GM13976 (cell line): ENCODE results near the gene USF2.

Experiments
- DNase-seq: peaks from one replicate; pipeline ENCODE4 v3.0.0; 2012; ENCODE audit warnings: low spot score
- in situ Hi-C: fragments of 300-500 bp; cut with MboI; formaldehyde crosslinking; loops from one replicate; pipeline ENCODE4 v1.12.0; 2022; ENCODE audit warnings: low sequenced_read_pairs, mixed read lengths, inconsistent platforms; ENCODE audit not compliant: unreplicated experiment
- TF ChIP-seq, protein P1 (sequence below): IDR thresholded peaks from 2 replicates; pipeline ENCODE4 v1.5.1; 2012; ENCODE audit warnings: borderline replicate concordance, mild to moderate bottlenecking; ENCODE audit not compliant: insufficient read depth; ENCODE audit errors: extremely low read depth, missing control alignments, control extremely low read depth

USF2 gene

DNA sequence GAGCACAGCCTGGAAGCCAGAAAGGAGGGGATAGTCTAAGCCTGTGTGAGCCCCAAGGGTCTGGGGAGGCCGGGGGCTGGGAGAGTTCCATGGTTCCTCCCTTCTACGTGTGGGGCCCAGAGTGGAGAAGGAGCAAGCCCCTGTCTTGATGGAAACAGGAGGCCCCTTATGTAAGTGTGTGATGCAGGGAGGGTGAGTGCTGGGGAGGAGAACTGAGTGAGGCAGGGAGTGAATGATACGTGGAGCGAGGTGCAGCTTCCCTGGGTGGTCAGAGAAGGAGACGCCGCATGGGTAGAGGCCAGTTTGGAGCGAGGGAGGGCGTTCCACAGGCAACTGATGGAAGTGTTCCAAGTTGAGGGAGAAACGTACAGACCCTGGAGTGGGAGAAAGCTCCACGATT lies 39.2 kb downstream of the USF2 start:
- DNase-seq: peak; percentile 29
- TF ChIP-seq, protein P1, sequence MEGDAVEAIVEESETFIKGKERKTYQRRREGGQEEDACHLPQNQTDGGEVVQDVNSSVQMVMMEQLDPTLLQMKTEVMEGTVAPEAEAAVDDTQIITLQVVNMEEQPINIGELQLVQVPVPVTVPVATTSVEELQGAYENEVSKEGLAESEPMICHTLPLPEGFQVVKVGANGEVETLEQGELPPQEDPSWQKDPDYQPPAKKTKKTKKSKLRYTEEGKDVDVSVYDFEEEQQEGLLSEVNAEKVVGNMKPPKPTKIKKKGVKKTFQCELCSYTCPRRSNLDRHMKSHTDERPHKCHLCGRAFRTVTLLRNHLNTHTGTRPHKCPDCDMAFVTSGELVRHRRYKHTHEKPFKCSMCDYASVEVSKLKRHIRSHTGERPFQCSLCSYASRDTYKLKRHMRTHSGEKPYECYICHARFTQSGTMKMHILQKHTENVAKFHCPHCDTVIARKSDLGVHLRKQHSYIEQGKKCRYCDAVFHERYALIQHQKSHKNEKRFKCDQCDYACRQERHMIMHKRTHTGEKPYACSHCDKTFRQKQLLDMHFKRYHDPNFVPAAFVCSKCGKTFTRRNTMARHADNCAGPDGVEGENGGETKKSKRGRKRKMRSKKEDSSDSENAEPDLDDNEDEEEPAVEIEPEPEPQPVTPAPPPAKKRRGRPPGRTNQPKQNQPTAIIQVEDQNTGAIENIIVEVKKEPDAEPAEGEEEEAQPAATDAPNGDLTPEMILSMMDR: no peak
- in situ Hi-C loops: no loop called here

DNA sequence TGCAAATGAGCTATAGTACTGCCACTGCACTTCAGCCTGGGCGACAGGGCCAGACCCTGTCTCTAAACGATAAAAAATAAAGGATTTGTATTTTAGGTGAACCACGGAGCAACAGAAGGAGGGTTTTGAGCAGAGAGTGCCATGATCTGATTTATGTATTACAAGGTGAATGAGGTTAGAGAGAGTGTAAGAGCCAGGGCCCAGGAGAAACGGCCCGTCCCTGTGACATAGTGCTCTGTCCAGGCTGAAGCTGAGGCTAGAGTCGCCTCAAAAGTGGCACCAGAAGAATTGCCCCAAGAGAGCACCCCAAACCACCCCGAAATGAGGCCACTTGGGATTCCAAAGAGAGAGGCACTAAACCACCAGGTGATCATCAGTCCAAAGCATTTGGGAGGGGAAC lies 40.1 kb downstream of the USF2 start:
- TF ChIP-seq, protein P1: no peak
- in situ Hi-C loops: no loop called here
- DNase-seq: no peak

DNA sequence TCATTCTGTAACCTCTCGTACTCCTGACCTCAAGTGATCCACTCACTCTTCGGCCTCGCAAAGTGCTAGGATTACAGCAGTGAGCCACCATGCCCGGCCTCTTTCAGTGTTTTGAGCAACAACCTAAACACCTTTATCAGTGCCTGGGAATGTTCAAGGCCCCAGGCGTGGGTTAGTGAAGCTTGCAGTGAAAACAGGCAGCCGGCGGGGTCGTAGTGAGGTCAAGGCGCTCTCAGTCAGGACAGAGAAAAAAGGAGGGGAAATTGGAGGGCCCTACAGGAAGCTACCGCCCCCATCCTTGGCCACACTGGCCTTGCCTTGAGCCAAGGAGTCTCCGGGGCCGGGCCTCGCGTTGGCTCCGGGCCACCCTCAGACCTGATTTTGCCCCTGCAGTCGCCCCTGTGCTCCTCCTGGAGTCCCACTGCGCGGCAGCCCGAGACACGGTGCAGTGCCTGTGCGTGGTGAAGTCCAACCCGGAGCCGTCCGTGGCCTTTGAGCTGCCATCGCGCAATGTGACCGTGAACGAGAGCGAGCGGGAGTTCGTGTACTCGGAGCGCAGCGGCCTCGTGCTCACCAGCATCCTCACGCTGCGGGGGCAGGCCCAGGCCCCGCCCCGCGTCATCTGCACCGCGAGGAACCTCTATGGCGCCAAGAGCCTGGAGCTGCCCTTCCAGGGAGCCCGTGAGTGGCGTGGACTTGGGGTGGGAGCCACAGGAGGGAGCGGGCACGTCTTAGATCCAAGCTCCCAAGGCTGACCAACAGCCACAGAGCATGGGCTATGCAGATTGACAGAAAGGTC lies 40.9 kb downstream of the USF2 start:
- DNase-seq: peak; percentile 17
- in situ Hi-C loops: no loop called here
- TF ChIP-seq, protein P1: no peak

DNA sequence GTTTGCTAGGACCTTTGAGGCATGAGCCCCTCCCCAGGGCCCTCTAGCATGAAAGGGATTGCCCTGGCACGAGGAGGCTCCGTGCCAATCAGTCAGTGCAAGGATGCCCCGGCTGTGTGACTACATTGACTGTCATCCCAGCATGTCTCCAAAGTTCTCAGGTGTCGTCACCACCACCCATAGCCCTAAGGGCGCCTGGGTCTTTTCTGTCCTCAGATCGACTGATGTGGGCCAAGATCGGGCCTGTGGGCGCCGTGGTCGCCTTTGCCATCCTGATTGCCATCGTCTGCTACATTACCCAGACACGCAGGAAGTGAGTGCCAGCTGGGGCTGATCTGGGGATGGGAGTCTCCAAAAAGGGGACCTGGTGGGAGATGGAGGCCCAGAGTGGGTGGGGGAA lies 41.6 kb downstream of the USF2 start:
- DNase-seq: no peak
- TF ChIP-seq, protein P1: no peak
- in situ Hi-C loops: no loop called here

DNA sequence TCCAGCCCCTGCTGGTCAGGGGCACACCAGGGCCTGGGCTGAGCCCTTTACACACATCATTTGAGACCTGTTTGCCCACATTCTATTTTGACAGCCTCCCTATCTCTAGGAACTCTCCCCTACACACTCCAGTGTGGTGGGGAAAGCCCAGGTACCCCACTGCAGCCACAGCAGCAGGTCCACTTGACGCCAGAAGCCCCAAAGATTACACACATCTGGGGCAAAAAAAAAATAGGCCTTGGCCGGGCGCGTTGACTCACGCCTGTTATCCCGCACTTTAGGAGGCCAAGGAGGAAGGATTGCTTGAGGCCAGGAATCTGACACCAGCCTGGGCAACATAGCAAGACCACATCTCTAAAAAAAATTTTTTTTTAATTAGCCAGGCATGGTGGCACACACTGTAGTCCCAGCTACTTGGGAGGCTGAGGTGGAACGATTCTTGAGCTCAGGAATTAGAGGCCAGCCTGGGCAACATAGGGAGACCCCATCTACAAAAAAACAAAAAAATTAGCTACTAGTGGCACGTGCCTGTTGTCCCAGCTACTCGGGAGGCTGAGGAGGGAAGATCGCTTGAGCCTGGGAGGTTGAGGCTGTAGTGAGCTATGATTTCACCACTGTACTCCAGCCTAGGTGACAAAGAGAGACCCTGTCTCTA lies 42.2 kb downstream of the USF2 start:
- TF ChIP-seq, protein P1: no peak
- no peak for DNase-seq
- in situ Hi-C loops: no loop called here

DNA sequence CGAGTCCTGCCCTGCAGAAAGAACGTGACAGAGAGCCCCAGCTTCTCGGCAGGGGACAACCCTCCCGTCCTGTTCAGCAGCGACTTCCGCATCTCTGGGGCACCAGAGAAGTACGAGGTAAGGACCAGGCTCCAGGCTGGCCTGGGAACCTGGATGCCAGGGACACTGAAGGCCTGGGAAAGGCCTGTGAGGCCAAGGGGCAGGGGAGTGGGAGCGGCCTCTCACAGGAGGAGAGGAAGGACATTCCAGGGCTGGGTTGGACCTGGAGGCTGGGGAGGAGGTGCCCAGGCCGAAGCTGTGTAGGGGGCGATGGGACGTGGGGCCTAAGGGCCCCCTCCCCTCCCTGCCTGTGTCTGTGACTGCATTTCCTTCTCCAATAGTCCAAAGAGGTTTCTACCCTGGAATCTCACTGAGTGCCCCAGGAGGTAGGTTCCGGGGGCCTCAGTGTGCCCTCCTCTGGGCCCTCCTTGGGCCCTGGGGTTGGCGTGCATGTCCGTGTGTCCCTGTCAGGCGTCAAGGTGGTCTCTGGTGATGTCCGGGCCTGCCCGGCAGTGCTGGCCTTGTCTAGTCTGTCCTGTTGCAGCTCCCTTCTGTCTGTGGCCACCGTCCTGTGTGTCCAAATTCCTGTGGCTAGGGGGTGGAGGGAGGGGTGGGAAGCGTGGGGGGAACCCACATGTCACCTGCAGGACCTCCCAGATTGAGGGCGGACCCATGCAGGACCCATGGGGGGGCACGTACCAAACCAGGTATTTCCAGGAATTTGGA lies 43.3 kb downstream of the USF2 start:
- in situ Hi-C loops: no loop called here
- TF ChIP-seq, protein P1: no peak
- DNase-seq: no peak
